ENCODE results near the gene ETV6.

ETV6 gene

DNA sequence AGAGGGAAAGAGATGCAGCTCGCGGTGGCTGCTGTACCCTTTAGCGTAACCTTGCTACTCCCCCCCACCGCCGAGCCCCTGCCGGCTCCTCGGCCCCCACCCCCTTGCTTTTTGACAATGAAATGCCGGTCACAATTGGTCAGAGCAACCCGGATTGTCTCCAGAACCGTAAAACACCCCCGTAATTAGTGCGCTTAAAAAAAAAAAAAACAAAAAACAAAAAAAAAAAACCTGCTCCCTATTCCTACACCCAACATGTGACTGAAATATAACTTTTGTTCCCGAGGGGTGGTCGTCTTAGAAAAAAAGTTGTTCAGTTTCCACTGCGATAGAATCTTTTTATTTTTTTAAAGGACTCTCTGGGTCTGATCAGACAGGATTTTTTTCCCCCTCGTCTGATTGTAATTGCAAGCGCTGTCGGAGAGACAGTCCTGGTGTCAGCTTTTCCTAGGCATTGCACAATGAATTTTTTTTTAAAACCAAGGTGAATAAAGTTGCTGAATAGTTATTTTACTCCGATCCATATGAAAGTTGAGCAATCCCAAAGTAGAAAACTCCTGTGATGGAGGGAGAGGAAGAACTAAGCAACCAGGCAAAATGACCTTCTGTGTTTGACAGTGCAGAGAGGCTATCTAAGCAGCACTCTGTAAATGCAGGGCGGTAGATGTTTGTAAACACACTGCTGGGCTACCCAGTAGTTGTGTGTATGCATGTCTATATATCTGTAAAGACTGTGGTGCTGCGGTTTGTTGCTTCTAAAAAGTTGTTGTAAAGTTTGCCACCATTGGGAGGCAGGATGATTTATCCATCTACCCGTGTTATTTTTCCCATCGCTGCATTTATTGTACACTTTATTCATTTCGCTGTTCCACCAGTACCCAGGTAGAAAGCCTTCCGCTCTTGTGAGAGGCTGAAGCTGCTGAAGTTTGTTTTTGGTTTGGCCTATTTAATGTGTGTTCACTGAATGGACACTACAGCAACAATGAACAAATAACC is 1.1 kb downstream of the ETV6 start:
- peak; percentile 54 for FAIRE-seq
- DNase-seq (ENCODE audit: insufficient read length) = no peak
- no peak for TF ChIP-seq TAF1 (IDR thresholded peaks at IDR 0.05; ENCODE audit: borderline replicate concordance, low read depth, low read length)
- TF ChIP-seq POLR2AphosphoS5 (IDR thresholded peaks at IDR 0.05; ENCODE audit: low read depth, low read length) = peak; percentile 37
- TF ChIP-seq POLR2A (IDR thresholded peaks at IDR 0.05; ENCODE audit: low read depth, low read length) = peak; percentile 41

DNA sequence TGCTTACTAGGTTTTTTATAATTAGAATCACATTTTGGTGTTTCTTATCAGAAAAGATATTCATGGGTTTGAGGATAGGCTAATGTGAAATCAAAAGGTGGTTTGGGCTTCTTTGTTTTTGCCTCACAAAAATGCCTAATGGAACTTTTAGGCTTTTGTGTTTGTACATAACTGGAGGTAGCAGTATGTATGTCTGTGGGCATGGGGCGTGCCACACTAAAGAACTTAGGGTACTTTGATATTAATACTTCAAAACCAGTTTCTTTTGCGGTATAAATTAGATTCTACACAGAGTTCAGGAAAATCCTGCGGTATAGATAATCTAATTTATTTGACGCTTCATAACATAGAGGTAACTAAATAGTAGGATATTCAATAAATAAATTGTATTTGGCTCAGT is 1.9 kb downstream of the ETV6 start:
- peak; percentile 33 for FAIRE-seq
- TF ChIP-seq TAF1 (IDR thresholded peaks at IDR 0.05; ENCODE audit: borderline replicate concordance, low read depth, low read length) (no peak), POLR2A (IDR thresholded peaks at IDR 0.05; ENCODE audit: low read depth, low read length) (0 out of 2 replicates have a peak, but pooled peaks have one; percentile 12)
- DNase-seq (ENCODE audit: insufficient read length) = no peak

DNA sequence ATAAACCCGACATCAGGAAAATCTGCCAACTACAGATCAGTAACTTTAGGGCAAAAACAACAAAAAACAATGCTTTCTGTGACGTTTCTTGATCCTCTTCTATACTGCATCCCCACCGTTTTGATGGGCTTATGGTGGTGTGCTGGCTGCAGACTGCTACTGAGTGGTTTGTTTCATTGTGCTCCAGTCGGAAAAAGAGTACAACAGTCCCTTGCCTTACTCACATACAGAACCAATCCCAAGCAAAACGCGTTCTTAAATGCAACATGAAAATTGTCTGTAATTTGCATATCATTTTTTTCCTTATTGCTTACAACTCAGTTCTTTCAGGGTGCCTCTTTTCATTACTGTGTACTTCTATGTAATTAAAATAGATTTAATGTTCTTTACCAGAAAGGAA is 2.3 kb downstream of the ETV6 start:
- peak; percentile 38 for FAIRE-seq
- DNase-seq (ENCODE audit: insufficient read length) = no peak
- TF ChIP-seq POLR2A (IDR thresholded peaks at IDR 0.05; ENCODE audit: low read depth, low read length) (no peak), POLR2AphosphoS5 (IDR thresholded peaks at IDR 0.05; ENCODE audit: low read depth, low read length) (peak; percentile 82)

DNA sequence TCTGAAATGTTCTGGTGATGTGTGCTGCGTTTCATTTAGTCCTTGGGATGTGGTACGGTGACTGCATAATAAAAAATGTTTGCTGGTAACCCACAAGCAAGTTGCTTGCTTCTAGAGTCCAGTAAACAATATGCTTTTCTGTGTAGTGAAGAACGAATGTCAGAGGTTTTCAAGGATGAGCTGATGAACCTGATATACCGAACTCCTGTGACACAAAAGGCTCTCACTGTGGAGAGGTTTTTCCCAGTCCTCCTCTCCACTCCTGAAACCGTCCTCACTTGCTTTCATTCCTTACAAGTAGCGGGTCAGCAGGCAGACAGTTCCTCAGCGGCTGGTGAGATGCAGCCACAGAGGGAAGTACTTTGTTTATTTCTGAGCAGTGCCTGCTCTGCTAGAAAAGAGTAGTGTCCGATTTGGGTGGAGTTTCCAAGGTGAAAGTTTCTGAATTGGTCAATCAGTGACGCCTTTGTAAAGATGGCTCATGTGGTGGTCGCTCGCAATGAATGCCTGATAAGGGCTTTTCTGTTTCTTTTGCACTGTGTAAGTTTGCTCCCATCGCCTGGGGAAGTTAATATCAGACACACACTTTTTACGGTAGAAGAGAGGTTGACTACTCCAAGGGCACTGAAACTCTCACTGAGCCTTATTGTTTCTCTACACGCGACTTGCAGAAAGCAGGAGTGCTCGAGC is 3.0 kb downstream of the ETV6 start:
- DNase-seq (ENCODE audit: insufficient read length) (no peak), FAIRE-seq (peak; percentile 87)
- TF ChIP-seq POLR2A (IDR thresholded peaks at IDR 0.05; ENCODE audit: low read depth, low read length) (peak; percentile 92), POLR2AphosphoS5 (IDR thresholded peaks at IDR 0.05; ENCODE audit: low read depth, low read length) (peak; percentile 84), TAF1 (IDR thresholded peaks at IDR 0.05; ENCODE audit: borderline replicate concordance, low read depth, low read length) (0 out of 2 replicates have a peak, but pooled peaks have one; percentile 62)

DNA sequence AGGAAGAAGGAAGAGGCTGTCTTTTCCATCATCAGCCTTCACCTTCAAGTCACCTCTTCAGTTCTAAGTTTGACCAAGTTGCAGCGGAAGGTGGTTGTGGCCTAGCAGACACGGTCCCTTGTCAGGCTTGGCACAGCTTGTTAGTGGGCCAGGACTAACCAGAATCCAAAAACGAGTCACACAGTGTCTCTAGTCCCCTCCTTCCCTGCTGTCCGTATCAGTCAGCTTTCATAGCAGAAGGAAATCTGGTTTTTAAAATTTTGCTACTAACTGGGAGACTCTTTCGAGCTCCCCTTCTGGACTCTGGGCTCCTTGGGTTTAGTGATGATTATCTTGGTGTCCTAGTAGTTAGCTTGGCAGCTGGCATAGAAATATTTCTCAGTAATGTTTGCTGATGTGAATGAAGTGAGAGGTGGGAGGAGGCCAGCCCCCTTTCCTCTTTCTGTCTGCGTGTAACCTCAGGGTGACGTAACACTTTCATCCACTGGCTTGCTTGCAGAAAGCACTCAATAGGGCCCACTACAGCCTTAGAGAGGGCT is 3.8 kb downstream of the ETV6 start:
- DNase-seq (ENCODE audit: insufficient read length) = no peak
- TF ChIP-seq TAF1 (IDR thresholded peaks at IDR 0.05; ENCODE audit: borderline replicate concordance, low read depth, low read length) (no peak), POLR2AphosphoS5 (IDR thresholded peaks at IDR 0.05; ENCODE audit: low read depth, low read length) (no peak; the same call in 1 of the 2 replicates), POLR2A (IDR thresholded peaks at IDR 0.05; ENCODE audit: low read depth, low read length) (no peak; the same call in 1 of the 2 replicates)
- peak; percentile 30 for FAIRE-seq

DNA sequence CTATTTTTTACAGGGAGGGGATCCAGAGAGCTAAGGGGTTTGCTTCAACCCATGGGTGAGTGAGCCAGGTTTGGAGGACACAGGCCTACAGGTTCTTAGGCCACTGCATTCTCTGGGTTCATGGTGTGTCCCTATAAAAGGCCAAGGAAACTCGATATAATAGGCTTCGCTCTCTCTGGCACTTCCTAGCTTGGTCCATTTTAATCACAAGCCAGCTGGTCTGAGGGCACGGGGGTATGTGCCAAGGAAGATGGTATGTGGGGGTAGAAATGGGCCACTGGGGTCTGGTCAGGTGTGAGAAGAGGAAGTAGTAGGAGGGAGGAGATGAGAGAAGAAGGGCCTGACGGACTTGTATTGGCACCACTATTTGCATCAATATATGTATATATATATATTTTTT is 4.9 kb downstream of the ETV6 start:
- TF ChIP-seq POLR2A (IDR thresholded peaks at IDR 0.05; ENCODE audit: low read depth, low read length) (no peak), POLR2AphosphoS5 (IDR thresholded peaks at IDR 0.05; ENCODE audit: low read depth, low read length) (no peak), TAF1 (IDR thresholded peaks at IDR 0.05; ENCODE audit: borderline replicate concordance, low read depth, low read length) (no peak)
- no peak for DNase-seq (ENCODE audit: insufficient read length)
- FAIRE-seq = no peak

DNA sequence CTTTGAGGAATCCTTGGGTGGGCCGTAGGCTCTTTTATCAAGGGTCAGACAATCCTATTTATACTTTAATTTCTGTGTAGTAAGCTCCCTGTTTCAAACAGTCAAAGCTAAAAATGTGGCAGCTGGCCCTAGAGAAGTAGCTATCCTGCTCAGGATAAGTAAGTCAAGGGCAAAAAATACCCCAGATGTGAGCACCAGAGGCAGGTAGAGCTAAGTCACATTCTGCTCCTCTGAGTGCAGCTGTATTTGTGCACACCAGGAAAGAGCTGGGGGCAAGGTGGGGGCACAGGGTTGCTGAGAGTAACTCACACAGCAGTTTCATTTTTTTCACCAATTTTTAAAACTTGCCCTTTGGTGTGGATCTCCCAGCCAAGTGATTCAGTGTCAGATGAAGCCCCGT is 5.3 kb downstream of the ETV6 start:
- FAIRE-seq = no peak
- TF ChIP-seq TAF1 (IDR thresholded peaks at IDR 0.05; ENCODE audit: borderline replicate concordance, low read depth, low read length) = no peak
- TF ChIP-seq POLR2AphosphoS5 (IDR thresholded peaks at IDR 0.05; ENCODE audit: low read depth, low read length) = no peak
- no peak for TF ChIP-seq POLR2A (IDR thresholded peaks at IDR 0.05; ENCODE audit: low read depth, low read length)

DNA sequence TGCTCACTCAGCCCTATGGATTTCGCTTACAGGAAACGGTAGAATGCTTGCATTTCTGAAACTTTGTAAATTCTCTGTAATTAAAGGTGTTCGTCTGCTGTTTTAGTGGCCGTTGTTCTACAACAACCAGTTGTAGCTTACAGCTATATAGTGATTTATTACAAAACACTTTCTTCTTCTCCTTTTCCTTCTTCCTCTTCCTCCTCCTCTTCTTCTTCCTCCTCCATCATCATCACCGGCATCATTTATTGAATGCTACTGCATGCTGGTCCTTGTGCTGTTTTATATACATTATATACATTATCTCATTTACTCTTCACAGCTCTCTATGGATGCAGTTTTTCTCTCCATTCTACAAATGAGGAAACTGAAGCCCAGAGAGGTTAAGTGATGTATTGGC is 6.4 kb downstream of the ETV6 start:
- TF ChIP-seq TAF1 (IDR thresholded peaks at IDR 0.05; ENCODE audit: borderline replicate concordance, low read depth, low read length) = no peak
- no peak for TF ChIP-seq POLR2A (IDR thresholded peaks at IDR 0.05; ENCODE audit: low read depth, low read length)
- no peak for TF ChIP-seq POLR2AphosphoS5 (IDR thresholded peaks at IDR 0.05; ENCODE audit: low read depth, low read length)
- DNase-seq (ENCODE audit: insufficient read length) (no peak), FAIRE-seq (no peak)

More for the DNA sequence above, 5.3 kb downstream of the ETV6 start:
- no peak for DNase-seq (ENCODE audit: insufficient read length)

DNA sequence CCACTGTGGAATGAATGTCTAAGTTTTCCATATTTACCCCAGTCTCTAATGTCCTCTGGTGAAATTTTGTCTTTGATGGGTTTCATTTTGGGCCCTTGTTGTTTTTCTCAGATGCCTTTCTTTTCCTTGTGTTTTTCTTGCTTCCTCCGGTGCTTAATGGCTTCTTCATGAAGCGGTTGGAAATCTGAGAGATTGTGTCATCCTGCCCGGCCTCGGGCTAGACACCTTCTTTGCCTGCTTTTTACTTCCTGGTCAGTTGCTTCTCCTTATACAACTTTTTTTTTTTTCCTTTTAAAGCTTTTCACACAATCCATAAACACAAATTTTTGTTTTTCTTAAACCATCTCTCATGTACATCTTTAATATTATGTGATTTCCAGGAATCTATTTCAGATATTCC is 7.1 kb downstream of the ETV6 start:
- DNase-seq (ENCODE audit: insufficient read length) (no peak), FAIRE-seq (no peak)
- TF ChIP-seq POLR2AphosphoS5 (IDR thresholded peaks at IDR 0.05; ENCODE audit: low read depth, low read length) (no peak), POLR2A (IDR thresholded peaks at IDR 0.05; ENCODE audit: low read depth, low read length) (no peak), TAF1 (IDR thresholded peaks at IDR 0.05; ENCODE audit: borderline replicate concordance, low read depth, low read length) (no peak)

DNA sequence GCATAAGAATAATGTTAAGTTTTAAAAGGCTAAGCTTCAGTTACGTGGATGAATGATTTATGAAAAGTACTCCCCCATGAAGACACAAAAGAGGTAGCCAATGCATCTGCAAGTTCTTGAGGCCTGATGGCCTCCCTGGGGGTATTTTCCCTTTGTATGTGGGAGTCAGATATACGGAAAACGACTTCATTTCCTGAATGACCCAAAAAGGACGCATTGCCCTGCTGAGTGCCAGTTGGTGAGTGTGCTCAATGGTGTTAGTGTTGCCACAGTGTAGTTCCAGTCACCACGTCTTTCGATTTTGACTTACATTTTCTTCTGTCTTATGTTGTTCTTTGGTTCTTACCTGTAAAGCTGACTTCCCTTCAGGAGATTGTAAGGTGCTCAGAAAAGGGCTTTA is 8.0 kb downstream of the ETV6 start:
- DNase-seq (ENCODE audit: insufficient read length) = no peak
- no peak for TF ChIP-seq TAF1 (IDR thresholded peaks at IDR 0.05; ENCODE audit: borderline replicate concordance, low read depth, low read length)
- TF ChIP-seq POLR2AphosphoS5 (IDR thresholded peaks at IDR 0.05; ENCODE audit: low read depth, low read length) = no peak
- no peak for TF ChIP-seq POLR2A (IDR thresholded peaks at IDR 0.05; ENCODE audit: low read depth, low read length)
- FAIRE-seq = no peak

DNA sequence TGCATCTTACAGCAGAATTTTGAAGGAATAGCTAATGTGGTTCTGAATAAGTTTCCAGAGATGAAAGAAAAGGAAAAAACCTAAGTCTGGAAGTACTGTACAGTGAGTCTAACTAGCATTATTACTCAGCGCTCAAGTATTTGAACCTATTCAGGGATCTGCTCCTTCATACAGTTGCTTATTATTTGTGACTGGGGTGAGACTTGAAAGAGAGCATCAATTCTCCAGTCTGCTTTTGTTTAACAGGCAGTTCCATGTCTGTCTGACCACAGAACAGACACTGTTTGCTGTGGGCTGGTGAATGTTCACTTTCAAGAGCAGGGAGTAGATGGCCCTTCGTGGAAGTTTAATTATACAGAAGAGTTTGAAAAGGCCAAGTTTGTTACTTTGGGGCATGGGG is 9.3 kb downstream of the ETV6 start:
- no peak for FAIRE-seq
- DNase-seq (ENCODE audit: insufficient read length) = no peak
- TF ChIP-seq POLR2AphosphoS5 (IDR thresholded peaks at IDR 0.05; ENCODE audit: low read depth, low read length) (no peak), TAF1 (IDR thresholded peaks at IDR 0.05; ENCODE audit: borderline replicate concordance, low read depth, low read length) (no peak), POLR2A (IDR thresholded peaks at IDR 0.05; ENCODE audit: low read depth, low read length) (no peak; the same call in 1 of the 2 replicates)

Data from GM12892 (cell line).